Stimulated activated CD4-positive, alpha-beta T cell treated with anti-CD3 and anti-CD28 coated beads, TNF-alpha, amount 100 ng/mL, for 4 hours (primary cell): ENCODE measurements around the gene GSTO1.

Source experiments
- DNase-seq, 3 experiments: peaks; one replicate each; pipeline ENCODE4 v3.0.0-alpha.2; 2020; ENCODE audit warnings: low read depth in 3 of 3

GSTO1 gene

DNA sequence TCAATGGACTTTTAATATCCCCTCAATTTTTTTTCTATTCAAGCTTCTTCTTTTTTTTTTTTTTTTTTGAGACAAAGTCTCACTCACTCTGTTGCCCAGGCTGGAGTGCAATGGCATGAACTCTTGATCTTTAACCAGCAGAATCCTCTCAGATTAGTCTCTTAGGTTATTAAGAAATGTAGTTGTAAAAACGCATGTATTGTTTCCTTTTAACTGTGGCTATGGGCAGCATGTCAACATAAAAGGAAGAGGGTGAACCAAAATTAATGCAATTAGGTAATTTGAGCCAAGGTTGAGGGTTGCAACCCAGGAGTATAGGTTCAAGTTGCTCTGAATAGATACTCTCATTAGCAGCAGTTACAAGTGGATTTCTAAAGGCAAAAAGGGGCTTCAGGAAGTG is 4.3 kb upstream of the GSTO1 start:
- DNase-seq: no peak

DNA sequence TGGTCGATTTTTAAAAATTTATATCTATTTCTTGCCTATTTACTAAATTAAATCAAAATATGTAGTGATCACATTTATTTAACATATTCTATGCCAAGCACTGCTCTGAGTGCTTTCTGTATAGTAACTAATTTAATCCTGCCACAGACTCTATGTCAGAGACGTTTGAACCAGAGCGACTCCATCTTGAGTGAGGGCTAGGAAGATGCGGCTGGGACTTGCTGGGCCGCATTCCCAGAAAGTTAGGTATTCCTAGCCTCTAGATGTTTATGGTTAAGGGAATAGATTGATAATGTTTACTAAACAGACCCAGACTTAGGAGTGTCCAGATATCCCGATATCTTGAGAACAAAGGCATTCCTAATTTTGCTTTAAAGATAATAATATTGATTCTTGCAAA is 3.2 kb upstream of the GSTO1 start:
- no peak for DNase-seq

DNA sequence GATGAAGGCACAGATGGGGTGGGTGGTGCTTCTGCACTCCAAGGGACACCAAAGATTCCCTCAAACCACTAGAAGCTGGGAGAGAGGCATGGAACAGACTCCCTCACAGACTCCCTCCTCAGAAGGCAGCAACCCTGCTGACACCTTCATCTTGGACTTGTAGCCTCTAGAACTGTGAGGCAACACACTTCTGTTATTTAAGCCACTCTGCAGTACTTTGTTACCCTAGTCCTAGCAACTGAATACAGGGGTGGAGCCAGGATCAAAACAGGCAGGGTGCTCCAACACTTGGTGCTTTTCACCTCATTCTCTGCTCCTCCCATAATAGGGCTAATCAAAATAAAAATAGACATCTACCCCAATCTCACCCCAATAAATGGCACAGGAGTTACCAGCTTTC is 2.3 kb upstream of the GSTO1 start:
- no peak for DNase-seq

DNA sequence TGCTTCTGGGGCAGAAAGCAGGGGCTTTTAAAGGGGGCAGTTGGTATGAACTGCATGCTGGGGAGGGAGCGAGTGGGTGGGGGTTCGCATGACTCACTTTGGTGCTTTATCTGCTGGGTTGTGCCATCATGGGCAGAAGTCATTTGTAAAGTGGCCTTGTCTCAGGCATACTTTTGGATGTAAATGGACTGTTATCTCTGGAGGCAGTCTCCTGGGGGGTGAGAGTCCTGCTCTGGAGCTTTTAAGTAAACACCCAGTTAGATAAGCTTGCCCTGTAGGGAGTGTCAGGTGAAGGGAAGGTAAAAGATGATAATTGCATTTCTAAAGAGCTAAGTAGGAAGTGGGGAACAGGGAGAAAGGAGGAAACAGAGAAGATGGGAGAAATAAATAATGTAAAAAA is 1.6 kb upstream of the GSTO1 start:
- no peak for DNase-seq

DNA sequence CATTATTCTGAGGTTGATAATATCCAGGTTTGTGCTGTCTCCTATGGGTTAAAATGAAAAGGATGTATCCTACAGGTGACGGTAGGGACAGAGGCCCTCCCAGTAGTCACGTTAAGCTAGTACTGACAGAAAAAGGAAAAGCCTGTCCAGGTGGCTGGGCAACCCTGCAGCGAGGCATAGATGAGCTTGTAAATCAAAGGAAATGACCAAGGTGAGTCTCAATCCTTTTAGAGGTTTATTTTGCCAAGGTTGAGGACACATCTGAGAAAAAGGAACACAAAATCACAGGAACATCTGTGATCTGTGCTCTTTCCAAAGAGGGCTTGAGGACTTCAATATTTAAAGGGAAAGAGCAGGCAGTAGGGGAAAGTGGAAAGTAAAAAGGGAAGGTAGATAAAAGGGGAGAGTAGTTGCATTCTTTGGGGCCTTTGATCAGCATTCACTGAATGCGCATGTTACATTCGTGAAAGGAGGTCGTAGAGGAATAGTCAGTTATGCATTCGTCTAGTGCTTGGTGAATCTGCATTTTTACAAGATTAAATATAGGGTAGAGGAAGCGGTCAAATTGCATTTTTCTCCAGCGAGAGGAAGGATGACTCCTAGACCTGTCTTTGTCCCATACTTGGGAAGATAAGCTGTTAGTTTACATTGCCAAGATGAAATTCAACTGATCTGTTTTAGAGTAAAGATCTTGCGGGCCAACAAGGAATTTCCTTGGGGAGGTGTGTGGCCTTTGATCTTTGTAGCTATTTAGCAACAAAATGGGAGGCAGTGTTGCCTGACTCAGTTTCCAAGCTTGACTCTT is 884 bp upstream of the GSTO1 start:
- DNase-seq: no peak

DNA sequence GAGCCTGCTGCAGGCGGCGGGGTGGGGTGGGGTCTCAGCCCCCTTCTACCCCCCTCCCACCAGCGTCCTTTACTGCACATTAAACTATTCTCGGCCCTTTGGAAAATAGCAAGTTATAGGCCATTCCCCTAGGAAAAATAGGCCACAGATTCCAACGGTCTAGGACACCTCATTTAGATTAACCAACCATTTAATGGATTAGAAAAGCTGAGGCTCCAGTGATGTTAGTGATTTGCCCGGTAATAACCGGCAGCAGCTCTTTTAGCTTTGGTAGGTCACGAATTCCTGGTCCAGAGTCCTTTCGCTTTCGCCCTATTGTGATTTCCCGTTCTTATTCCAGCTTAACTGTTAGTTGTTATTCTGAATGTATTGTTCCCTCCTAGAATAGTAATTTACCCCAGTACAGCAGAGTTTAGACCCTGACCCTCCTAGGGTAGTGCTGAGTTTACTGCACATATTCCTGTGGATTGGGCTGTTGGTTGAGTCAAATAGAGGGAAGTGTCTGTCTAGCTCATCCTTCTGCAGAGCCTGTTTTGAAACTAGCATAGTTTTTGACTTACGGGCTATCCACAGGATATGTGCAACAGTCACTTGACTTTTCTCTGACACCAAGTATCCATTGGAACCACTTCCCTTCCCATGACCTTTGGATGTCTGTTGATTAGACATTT is 754 bp downstream of the GSTO1 start:
- no peak for DNase-seq

DNA sequence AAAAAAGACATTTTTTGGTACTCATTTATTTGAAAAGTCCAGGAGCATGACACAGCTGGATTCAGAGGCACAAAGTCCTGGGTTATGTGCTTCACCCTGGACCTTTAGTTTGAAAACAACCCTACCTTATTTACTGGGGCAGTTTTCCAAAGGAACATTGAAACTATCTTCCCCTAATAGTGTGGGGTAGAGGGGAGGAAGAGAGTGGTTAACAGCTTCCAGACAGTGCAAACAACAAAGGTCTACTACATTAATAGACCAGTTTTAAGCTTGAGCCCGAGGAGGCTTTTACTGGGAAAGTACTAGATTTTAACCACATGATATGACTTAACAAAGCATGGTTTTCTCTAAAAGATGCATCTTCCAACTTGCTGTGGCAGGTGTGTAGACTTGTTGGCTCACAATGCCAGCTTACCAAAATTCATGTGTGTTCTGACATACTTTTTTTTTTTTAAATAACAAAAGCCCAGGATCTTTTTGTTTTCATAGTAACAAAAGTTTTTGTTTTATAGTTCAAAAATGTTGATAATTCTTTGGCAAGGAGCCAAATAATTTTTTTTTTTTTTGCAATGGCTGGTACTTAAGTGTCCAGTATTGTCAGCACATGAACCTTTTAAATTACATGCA is 1.8 kb downstream of the GSTO1 start:
- DNase-seq: no peak

DNA sequence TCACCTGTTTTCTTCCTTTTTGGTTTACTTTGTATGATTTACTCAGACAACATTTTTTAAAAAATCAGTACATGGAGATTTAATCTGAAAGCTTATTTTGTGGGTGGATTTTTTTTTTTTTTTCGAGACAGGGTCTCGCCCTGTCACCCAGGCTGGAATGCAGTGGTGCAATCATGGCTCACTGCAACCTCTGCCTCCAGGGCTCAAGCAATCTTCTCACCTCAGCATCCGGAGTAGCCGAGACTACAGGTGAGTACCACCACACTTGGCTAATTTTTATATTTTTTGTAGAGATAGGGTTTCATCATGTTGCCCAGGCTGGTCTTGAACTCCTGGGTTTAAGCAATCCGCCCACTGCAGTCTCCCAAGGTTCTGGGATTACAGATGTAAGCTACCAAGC is 2.5 kb downstream of the GSTO1 start:
- DNase-seq: no peak

DNA sequence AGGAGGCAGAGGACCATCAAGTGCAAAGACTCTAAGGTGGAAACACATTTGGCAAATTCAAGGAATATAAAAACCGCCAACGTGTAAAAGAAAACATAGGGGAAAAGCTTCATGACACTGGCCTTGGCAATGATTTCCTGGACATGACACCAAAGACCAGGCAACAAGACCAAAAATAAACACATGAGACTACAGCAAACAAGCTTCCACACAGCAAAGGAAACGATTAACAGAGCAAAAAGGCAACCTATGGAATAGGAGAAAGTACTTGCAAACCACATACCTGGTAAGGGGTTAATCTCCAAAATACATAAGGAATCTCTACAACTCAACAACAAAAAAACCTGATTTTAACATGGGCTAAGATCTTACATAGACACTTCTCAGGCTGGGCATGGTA is 3.5 kb downstream of the GSTO1 start:
- no peak for DNase-seq

DNA sequence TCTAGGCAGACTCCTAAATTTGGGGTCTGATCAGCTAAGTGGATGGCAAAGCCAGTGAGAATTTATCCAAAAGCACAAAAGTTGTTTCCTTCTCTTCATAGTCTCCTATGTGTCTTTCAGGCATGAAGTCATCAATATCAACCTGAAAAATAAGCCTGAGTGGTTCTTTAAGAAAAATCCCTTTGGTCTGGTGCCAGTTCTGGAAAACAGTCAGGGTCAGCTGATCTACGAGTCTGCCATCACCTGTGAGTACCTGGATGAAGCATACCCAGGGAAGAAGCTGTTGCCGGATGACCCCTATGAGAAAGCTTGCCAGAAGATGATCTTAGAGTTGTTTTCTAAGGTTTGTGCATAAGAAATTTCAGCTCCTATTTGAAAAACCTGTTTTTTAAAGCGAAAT is 4.8 kb downstream of the GSTO1 start:
- no peak for DNase-seq

DNA sequence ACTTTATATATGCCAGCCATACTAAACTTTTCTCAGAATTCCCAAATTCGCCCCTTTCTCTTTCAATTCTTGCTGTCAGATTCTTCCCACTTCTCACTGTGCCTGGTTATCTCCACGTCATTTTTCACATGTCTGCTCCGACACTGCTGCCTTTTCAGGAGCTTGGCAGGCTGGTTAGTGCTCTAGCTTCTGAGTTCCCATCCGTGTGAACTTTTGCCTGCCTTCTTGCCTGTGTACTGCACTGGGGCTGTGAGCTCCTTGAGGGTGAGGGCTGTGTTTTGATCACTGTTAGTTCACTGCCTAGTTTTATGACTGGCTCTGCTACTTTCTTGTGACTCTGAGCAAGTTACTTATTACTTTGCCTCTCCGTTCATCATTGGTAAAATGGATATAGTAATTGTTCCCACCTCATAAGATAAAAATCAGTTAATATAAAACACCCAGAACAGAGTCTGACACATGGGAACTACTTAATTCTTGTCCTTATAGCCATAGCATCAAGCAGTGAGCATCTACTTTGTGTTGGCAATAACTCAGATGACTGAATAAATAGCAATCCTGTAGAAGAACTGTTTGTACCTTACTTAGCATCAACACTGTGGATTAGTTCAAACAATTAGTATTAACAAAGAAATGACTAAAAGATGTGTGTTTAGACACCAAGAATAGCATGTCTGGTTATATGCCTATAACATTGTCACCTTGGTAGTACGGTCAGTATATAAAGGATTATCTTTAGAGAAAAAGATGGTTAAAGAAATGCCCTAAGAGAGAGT is 5.5 kb downstream of the GSTO1 start:
- no peak for DNase-seq

DNA sequence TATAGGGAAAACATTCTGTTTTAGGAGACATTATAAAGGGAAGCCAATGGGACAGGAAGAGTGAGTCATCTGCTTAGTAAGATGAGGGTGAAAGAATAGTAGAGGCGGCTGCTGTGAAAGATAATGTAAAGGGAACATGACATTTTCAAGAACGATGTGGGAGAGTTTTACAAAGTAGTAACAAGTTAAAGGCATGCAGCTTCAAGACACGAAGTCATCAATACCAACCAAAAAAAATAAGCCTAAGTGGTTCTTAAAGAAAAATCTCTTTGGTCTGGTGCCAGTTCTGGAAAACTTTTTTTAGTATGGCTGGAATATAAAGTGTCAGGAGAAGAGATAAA is 6.1 kb downstream of the GSTO1 start:
- DNase-seq: no peak

DNA sequence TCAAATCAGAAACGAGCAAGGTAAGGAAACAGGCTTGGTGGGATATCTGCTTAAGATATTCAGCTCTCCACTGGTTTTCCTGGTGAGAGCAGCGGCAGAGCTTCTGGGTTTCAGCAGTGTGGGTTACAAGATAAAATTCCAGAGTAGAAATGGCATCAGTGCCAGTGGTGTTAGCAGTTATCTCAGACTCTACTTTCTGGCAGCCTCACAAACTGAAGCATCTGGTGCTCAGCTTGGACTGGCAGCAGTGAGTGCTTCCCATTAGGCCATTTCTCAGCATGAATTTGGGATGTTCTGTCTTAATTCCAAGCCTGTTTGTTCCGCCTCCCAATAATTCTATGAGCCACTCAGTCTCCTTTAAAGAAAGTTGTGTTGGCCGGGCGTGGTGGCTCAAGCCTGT is 7.4 kb downstream of the GSTO1 start:
- no peak for DNase-seq

DNA sequence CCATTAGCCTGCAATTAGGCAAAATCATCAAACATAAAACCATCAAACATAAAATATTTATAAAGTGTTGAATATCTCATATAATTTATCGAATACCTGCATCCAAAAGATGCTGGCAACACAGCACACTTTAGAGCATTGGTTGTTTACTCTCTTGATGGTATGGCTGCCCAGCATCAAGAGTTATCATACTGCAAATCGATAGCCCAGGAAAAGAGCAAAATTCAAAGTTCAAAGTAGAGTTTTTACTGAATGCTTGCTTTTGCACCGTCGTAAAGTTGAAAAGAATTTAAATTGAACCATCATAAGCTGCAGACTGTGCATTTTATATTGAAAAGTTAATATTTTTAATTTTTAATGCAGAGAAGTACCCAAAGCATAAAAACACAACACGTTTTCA is 10.1 kb downstream of the GSTO1 start:
- no peak for DNase-seq

DNA sequence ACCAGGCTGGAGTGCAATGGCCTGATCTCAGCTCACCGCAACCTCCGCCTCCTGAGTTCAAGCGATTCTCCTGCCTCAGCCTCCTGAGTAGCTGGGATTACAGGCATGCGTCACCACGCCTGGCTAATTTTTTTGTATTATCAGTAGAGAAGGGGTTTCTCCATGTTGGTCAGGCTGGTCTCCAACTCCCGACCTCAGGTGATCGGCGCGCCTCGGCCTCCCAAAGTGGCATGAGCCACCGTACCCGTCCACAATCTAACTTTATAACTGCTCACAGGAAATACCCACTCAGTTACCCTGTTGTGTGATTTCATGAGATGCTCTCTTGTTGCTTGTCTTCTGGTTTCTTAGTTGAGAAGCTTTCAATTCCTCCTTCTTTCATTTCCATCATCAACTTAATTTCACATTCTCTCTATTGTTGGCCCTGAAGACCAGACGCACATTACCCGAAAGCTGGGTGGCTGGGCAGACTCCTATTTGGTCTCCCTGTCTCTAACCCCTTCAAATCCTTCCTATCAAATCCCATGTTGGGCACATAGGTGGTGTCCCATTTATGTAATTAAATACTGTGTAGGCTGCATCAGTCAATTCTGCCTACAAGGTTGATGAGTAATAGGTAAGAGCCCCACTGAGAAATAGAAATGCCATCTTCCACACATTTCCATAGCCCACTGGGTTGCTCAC is 13.2 kb downstream of the GSTO1 start:
- no peak for DNase-seq

DNA sequence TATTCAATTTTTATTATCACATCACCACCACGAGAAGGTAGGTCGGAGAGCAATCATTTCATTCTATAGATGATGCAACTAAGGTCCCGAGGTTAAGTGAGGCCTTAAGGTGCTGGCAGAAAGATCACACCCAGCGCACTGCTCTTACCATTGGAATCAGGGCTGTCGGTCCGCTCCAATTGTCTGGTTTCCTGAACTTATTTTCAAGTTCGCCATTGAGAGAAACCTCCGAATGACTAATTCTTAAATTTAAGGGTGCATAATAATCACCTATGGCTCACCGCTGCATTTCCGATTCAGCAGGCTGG is 13.7 kb downstream of the GSTO1 start:
- DNase-seq: no peak

DNA sequence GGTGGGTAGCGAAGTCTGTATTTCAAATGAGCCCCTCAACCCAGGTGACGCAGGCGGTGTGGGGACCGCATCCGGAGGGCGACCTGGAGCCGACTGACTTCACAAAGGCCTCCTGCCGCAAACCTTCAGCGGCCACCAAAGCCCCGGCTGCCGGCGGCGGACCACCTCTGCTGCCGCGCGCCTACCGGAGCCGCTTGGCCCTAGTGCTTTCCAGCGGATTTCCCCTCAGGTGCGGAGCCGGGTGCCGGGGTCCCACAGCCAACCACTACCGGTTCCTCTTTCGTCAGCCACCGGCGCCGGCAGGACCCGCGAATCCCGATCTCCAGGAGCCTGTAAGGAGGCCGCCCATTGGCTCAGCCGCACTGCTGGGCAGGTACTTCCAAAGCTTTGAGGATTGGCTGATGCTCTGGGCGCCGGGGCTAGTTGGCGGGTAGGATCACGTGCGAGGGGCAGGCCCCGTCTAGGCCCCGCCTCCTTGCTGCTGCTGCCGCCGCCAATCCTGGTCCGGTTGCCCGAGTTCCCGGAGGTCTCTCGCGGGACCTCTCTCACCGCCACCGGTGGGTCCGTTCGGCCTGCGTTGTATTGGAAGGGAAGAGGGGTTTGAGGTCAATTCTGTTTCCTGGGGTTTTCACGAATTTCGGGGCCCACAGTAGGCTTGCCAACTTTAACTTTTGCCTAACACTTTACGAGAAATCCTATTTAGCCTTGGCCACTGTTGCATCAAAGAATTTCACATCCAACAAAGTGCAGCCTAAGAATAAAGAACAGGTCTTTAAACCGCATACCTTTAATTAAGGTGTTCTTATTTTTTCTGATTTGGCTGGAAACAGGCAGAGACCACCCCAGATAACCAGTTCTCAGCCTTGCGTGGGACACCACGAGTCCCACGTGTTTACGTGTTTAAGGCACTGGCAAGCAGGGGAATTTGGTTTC is 14.3 kb downstream of the GSTO1 start, which contains the start of gene GSTO2:
GSTO2 (plus strand) TSS at position 472 of the 933 bp plus-strand sequence. CDS start 5,732 bp downstream, outside the sequence.
- DNase-seq: peak; percentile 90 to 96 (median 95)

DNA sequence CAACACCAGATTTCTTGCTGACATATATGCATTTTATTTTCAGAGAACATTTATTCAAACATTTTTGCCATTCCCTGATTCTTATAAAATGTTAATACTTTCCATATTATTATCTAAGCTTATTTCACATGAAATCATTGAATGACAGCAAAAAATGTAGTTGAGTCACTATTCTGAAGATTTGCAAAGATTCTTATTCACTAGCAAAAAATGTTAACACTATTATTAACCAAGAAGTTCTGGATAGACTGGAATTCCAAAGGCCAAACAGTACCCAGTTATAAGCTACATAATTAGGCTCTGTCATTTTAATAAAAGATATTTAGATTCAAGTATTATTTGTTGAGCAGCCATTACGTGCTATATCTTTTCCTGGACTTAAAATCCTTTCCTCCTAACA is 18.6 kb downstream of the GSTO1 start:
- DNase-seq: no peak

DNA sequence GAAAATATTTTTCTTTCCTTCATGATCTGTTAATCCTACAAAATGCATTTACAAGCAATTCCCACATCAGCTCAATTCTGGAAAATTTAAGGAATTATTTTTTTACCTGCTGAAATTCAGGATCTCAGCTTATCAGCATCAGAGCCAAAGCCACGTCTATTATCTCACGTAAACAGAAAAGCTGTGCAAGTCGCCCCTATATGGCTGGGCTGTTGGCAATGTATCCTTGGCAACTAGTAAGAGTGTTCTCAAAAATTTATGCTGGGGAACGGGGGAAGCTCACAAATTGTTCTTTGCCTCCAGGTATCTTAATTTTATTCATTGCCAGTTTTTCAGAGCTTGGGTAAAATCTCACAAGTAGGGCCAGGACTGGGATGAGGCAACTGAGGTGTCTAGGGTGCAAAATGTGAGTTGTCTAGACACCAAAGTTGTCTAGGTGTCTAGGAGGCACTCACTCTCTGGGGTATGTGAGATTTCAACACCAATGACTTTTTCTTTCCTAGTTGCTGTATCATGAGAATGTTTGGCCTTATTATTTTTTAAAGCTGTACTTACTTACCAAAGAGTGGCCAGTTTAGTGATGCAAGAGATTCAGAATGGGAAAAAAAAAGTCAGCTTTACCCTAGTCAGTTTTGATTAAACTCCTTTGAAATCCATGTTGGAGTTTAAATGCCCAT is 19.3 kb downstream of the GSTO1 start:
- DNase-seq: no peak
